Measurements from ENCODE around the gene PTPRG.

Gene PTPRG

GRCh38 chr3:61946570-61947324 lies 385.4 kb downstream of the PTPRG start:
- no peak overlapping the region for H3K4me3 ChIP-seq (ENCODE audit: low read depth, low read length)
- DNase-seq (ENCODE audit: low read depth), result no peak
- TF ChIP-seq CTCF (IDR thresholded peaks at IDR 0.05; ENCODE audit: insufficient read depth, low read depth, low read length, missing control alignments), result no peak

GRCh38 chr3:61947456-61947855 lies 386.1 kb downstream of the PTPRG start:
- DNase-seq (ENCODE audit: low read depth), result no peak
- H3K4me3 ChIP-seq (ENCODE audit: low read depth, low read length), result no peak overlapping the region
- no peak for TF ChIP-seq CTCF (IDR thresholded peaks at IDR 0.05; ENCODE audit: insufficient read depth, low read depth, low read length, missing control alignments)

- TF ChIP-seq CTCF (IDR thresholded peaks at IDR 0.05; ENCODE audit: insufficient read depth, low read depth, low read length, missing control alignments), result no peak
- no peak for DNase-seq (ENCODE audit: low read depth)
Measured at GRCh38 chr3:61948699-61949305, 387.4 kb downstream of the PTPRG start.

GRCh38 chr3:61954097-61954540 lies 392.7 kb downstream of the PTPRG start:
- no peak overlapping the region for H3K4me3 ChIP-seq (ENCODE audit: low read depth, low read length)
- no peak for TF ChIP-seq CTCF (IDR thresholded peaks at IDR 0.05; ENCODE audit: insufficient read depth, low read depth, low read length, missing control alignments)
- no peak for DNase-seq (ENCODE audit: low read depth)

More at GRCh38 chr3:61948699-61949305, 387.4 kb downstream of the PTPRG start:
- H3K4me3 ChIP-seq (ENCODE audit: low read depth, low read length), result no peak overlapping the region

GRCh38 chr3:61955483-61955882 lies 394.1 kb downstream of the PTPRG start:
- TF ChIP-seq CTCF (IDR thresholded peaks at IDR 0.05; ENCODE audit: insufficient read depth, low read depth, low read length, missing control alignments), result no peak
- no peak for DNase-seq (ENCODE audit: low read depth)

GRCh38 chr3:61956236-61956635 lies 394.9 kb downstream of the PTPRG start:
- no peak for TF ChIP-seq CTCF (IDR thresholded peaks at IDR 0.05; ENCODE audit: insufficient read depth, low read depth, low read length, missing control alignments)
- no peak overlapping the region for H3K4me3 ChIP-seq (ENCODE audit: low read depth, low read length)
- no peak for DNase-seq (ENCODE audit: low read depth)

More at GRCh38 chr3:61955483-61955882, 394.1 kb downstream of the PTPRG start:
- H3K4me3 ChIP-seq (ENCODE audit: low read depth, low read length), result no peak overlapping the region

Data from GM12865 (cell line).